Gastrocnemius medialis (tissue), 4 donors: ENCODE data around the gene BANK1.

Source experiments
- POLR2A ChIP-seq, 2 donors: fragments of 450-650 bp; IDR thresholded peaks; one replicate each; pipeline ENCODE4 v1.6.1; 2017; ENCODE audit warnings: antibody characterized with exemption in 2 of 2, mild to moderate bottlenecking in 2 of 2, moderate library complexity in 2 of 2
- TF ChIP-seq, protein P1 (sequence below), 5 experiments: fragments of 450-650 bp in 3 of 5; fragments of 200-600 bp in 2 of 5; sonication (generic) in 2 of 5; IDR thresholded peaks in 4 of 5; conservative IDR thresholded peaks in 1 of 5; 1 replicate in 4 of 5; 2 replicates in 1 of 5; pipeline ENCODE4 v1.5.1; 2016 to 2019; ENCODE audit warnings: antibody characterized with exemption in 5 of 5, mild to moderate bottlenecking in 3 of 5, moderate library complexity in 3 of 5

DNA sequence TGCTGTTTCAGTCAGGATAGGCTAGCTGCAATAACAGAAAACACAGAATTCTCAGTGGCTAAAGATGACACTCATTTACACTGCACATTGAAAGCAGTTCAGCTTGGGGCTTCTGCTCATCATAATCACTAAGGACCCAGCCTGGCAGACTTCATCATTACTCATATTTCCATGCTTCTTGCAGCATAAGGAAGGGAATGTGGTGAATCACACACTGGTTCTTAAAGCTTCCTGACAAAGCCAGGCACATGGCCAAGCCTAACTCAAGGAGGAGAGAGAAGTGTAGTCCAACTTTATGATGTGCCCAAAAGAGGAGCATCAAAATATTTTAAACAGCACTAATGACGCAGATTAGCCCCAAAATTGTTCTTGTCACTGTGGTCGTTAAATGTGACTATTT, 186.5 kb downstream of the BANK1 start:
- TF ChIP-seq, protein P1, sequence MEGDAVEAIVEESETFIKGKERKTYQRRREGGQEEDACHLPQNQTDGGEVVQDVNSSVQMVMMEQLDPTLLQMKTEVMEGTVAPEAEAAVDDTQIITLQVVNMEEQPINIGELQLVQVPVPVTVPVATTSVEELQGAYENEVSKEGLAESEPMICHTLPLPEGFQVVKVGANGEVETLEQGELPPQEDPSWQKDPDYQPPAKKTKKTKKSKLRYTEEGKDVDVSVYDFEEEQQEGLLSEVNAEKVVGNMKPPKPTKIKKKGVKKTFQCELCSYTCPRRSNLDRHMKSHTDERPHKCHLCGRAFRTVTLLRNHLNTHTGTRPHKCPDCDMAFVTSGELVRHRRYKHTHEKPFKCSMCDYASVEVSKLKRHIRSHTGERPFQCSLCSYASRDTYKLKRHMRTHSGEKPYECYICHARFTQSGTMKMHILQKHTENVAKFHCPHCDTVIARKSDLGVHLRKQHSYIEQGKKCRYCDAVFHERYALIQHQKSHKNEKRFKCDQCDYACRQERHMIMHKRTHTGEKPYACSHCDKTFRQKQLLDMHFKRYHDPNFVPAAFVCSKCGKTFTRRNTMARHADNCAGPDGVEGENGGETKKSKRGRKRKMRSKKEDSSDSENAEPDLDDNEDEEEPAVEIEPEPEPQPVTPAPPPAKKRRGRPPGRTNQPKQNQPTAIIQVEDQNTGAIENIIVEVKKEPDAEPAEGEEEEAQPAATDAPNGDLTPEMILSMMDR (IDR thresholded peaks at IDR 0.05 in 4 of 5, conservative IDR thresholded peaks at IDR 0.05 in 1 of 5) = no peak
- TF ChIP-seq POLR2A (IDR thresholded peaks at IDR 0.05) = no peak
